ENCODE measurements around the gene GSTK1. TPM values are rescaled to one million over a fixed set of nuclear protein-coding genes. Genes with fewer than 3 reads are reported as not detected.

The GSTK1 gene
- total and polyA plus RNA-seq, 2 of the 8 experiments (the other 6 are each of a cell fraction or from before 2014, with no cell fraction given): 25.5 to 32.5 TPM

DNA sequence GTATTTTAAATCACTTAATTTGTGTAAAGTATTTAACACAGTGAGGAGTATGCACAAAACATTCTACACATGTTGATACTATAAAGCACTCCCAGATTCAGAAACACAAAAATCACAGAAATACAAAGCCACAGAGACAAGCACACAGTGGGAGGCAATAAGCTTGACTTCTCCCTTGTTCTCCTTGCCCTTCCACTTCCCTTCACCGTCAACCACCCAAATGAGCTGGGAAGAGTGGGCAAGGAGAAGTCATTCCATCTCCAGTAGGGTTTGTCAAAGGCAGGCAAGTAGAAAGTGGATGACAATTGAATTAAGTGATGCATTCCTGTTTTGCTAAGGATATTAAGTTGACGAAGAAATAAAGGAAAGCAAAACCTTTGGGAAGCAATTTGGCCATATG is 17.3 kb downstream of the GSTK1 start (continued):
- no peak for TF ChIP-seq SP4 (IDR thresholded peaks at IDR 0.05; ENCODE audit: low read length)
